ENCODE measurements around the gene GSDME.

GRCh38 chr7:24786941-24787340 lies 29.7 kb upstream of the GSDME start:
- no peak for TF ChIP-seq EZH2 (optimal IDR thresholded peaks at IDR 0.05; ENCODE audit: low read depth, low read length)
- TF ChIP-seq CTCF (IDR thresholded peaks at IDR 0.05; ENCODE audit: low read length): no peak
- TF ChIP-seq EZH2phosphoT487 (IDR thresholded peaks at IDR 0.05; ENCODE audit: low read length): no peak

Measured in MM.1S (cell line).